Activated CD8-positive, alpha-beta memory T cell treated with anti-CD3 and anti-CD28 coated beads for 24 hours (primary cell): Measurements from ENCODE around the gene NEFH.
"Not testable (repeated sequence)": the region's sequence is repeated elsewhere in the genome, so short reads cannot be mapped to it uniquely, and the experiment has no call there.

Experiments
- DNase-seq: peaks from one replicate; pipeline ENCODE4 v3.0.0-alpha.2; 2020

The NEFH gene, protein sequence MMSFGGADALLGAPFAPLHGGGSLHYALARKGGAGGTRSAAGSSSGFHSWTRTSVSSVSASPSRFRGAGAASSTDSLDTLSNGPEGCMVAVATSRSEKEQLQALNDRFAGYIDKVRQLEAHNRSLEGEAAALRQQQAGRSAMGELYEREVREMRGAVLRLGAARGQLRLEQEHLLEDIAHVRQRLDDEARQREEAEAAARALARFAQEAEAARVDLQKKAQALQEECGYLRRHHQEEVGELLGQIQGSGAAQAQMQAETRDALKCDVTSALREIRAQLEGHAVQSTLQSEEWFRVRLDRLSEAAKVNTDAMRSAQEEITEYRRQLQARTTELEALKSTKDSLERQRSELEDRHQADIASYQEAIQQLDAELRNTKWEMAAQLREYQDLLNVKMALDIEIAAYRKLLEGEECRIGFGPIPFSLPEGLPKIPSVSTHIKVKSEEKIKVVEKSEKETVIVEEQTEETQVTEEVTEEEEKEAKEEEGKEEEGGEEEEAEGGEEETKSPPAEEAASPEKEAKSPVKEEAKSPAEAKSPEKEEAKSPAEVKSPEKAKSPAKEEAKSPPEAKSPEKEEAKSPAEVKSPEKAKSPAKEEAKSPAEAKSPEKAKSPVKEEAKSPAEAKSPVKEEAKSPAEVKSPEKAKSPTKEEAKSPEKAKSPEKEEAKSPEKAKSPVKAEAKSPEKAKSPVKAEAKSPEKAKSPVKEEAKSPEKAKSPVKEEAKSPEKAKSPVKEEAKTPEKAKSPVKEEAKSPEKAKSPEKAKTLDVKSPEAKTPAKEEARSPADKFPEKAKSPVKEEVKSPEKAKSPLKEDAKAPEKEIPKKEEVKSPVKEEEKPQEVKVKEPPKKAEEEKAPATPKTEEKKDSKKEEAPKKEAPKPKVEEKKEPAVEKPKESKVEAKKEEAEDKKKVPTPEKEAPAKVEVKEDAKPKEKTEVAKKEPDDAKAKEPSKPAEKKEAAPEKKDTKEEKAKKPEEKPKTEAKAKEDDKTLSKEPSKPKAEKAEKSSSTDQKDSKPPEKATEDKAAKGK

DNA sequence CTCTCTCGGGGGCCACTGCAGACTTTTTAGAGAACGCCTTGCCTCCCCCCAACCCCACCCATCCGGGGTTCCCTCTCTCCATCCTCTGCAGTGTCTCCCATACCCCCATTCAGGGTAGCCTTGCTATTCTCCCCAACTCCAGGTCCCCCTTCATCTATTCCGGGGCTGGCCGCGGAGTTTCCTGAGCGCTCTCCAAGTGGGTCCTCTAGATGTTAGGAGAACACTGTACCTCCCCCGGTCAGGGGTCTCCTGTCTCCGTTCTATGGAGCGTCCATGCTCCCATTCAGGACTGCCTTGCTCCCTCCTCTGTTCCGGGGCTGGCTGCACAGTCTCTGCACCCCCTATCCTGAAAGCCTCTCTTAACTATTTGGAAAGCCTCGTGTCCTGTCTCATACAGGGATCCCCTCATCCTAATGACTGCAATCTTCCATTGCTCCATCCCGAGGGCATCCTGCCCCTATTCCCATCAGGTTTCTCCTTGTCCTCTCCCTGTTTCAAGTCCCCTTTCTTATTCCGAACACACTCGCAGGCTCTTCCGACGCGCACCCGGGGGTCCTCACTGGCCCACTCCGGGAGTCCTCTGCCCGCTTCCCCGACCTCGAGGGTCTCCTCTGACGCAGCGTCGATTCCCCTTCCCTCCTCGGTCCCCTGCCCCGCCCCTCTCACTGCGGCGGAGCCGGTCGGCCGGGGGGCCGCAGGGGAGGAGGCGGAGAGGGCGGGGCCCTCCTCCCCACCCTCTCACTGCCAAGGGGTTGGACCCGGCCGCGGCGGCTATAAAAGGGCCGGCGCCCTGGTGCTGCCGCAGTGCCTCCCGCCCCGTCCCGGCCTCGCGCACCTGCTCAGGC is at the start of gene NEFH:
TSS of gene NEFH (plus strand) at position 802 of the 845 bp plus-strand sequence. CDS start 45 bp downstream, outside the sequence.
- DNase-seq = no peak

DNA sequence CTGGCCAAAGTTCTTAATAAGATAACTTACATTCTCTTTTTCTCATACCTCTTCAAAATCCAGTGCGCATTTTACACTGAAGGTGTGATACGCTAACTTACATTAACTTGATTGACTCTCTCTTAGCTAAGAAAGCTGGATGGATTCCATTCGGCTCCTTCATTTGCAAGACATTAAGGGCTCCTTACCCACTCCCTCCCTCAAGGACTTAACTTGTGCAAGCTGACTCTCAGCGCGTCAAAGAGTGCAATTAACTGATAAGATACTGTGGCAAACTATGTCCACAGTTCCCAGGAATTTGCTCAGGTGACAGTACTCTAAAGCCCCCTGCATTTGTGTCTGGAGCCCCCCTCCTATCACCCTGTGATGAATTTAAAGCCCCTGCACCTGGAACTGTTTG is 48.0 kb upstream of the NEFH start:
- DNase-seq = no peak

DNA sequence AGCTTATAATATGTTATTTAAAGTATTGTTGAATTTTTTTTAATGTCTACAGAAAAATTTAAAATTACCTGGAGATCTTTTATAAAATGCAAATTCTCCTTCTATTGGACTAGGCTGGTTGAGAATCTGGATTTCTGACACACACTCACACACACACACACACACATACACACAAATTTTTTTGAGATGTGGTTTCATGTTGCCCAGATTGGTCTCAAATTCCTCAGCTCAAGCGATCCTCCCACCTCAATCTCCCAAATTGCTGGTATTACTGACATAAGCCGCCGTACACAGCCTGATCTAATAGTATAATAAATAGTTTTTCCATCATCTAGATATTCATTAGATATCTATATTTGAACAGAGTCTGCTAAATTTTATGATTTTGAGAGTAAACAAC is 46.2 kb upstream of the NEFH start:
- DNase-seq = no peak

DNA sequence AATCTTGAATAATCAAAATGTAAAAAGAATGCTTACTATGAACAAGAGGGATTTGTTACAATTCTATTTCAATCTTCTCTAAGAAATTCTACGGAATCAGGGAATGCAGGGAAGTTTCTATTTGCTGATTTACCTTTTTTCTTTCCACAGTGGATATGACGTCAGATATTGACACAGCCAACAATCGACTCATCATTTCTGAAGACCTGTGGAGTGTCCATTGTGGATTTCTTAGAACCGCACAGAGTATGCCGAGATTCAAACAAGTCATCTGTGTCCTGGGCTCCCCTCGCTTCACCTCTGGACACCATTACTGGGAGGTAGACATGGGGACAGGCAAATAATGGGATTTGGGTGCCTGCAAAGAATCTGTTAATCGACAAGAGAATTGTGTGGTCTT is 45.7 kb upstream of the NEFH start:
- no peak for DNase-seq

DNA sequence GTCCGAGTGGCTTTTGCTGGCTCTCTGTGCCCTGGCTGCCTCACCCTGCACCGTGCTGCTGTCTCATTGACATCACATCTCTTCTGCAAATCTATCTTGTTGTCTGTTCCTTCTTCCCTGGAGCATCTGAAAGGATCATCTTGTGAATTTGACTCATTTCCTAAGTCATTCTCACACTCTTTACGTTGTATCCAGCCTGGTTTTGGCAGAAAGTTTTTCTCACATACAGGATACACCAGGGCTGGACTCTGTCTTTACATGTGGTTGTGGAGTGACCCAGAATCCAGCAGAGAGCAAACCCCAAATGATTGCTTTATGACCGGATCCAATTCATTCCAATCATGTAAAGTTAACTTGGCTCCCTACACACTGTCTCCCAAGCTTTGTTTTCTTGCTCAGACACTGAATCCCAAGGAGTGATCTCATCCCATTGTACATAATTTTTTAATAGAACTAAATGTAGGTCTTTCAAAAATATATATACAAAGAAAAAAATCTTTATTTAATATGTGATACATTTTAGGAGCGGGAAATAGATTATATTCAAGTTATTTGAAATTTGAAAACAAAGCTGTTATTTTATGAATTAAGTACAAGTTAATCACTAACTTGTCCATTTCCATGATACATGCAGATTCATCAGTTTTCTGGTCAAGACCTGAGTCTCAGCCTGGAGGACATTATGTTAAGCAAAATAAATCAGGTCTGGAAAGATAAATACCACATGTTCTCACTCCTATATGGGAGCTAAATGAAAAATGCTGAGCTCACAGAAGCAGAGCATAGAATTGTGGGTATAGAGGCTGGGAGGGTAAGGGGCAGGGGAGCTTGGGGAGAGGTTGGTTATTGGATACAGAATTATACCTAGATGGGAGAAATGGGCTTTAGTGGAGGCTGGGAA is 44.5 kb upstream of the NEFH start:
- DNase-seq = no peak

DNA sequence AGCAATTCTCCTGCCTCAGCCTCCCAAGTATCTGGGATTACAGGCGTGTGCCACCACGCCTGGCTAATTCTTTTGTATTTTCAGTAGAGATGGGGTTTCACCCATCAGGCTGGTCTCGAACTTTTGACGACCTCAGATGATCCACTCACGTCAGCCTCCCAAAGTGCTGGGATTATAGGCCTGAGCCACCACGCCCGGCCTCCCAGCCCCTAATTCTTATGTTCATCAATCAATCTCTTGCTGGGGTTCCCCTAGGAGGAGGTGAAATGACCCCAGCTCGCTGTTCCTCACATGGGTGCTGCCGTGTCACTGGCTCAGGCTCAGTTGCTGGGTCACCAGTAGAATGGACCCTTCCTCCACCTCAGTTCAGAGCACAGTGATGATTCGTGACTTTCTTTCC is 41.7 kb upstream of the NEFH start, which contains the start of gene RFPL1:
TSS of gene RFPL1 (plus strand) at position 301 of the 400 bp plus-strand sequence.
- not testable (repeated sequence) for DNase-seq

DNA sequence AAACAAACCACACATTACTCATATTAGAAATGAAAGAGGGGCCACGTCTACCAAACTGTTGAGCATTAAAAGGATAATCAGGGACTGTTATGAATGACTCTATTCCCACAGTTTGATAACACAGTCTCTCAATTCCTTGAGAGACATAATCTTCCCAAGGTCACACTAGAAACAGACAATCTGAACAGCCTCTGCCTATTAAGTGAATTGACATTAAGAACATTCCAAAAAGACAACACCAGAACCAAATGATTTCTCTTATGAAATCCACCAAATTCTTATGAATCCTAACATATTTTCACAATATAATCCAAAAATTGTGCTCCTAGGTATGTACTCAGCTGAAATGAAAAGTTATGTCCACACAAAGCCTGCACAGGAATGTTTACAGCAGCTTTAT is 37.0 kb upstream of the NEFH start:
- DNase-seq = no peak

DNA sequence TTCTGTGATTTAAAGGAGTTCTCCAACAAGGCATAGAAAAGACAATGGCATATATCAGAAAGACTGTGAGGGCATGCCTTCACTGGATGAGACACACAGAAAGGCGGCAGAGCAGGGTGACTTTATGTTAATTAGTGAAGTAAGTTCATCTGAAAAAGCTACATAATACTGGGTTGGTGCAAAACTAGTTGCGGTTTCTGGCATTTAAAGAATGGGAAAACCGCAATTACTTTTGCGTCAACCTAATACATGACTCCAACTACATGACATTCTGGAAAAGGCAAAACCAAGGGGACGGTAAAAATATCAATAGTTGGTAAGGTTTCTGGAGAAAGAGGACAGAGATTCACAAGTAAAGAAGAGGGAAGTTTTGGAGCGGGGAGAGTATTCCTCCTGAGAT is 36.6 kb upstream of the NEFH start:
- no peak for DNase-seq

DNA sequence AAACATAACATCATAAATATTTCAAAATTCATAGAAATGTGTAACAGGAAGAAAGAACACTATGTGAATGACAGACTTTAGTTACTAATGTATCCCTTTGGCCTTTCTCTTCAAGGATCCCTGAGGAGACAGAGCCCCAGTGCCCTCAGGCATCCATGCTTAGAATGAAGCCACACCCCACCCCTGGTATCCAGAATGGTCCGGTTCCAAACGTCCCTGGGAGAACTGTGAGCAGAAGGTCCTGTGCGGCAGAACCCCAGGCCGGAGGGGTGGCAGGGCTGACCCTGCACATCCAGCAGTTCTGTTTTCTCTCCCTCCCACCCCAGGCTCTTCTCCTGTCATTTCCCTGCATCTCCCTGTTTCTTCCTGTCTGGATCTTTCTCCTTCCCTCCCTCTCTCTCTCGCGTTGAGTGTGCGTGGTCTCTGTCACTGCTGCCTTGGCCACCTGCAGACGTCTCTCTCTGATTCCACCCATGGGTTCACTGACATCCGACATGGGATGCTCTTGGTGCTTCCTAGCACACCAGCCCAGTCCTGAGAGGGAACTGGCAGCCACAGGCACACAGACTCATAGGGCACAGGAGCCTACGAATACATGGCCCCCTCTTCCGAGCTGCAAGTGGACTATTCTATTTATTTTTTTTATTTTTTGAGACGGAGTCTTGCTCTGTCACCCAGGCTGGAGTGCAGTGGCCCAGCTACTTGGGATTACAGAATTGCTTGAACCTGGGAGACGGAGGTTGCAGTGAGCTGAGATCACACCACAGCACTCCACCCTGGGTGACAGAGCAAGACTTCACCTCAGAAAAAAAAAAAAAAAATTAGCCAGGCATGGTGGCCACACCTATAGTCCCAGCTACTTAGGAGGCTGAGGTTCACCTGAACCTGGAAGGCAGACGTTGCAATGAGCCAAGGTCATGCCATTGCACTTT is 35.9 kb upstream of the NEFH start:
- no peak for DNase-seq

DNA sequence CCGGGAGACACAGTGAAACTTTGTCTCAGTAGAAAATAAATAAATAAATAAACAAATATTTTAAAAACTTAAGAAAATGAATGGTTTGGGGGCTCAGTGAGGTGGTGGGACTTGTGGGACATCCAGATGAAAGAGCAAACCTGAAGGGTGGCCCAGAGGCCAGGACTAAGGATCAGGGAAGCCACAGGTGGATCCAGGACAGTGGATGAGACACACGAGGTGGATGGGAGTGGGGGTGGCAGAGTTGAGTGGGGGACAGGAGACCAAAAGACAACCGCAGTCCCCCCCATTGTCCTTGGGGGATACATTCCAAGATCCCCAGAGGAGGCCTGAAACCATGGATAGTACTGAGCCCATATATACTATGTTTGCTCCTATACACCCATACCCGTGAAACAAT is 34.5 kb upstream of the NEFH start:
- DNase-seq = no peak

DNA sequence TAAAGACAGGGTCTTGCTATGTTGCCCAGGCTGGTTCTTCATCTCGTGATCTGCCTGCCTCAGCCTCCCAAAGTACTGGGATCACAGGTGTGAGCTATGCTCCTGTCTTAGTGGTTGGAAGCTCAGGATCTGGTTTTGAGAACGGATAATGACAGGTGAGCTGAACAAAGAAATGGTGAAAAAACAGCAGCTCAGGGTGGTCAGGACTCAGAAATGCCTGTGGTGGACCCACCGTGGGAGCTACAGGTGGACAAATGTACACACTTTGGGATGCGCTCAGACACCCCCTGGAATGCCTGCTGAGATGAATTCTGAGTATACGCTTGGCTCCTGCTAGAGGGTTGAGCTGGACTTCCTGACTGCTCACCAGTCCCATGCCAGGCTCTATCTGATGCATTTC is 32.1 kb upstream of the NEFH start:
- DNase-seq = no peak

DNA sequence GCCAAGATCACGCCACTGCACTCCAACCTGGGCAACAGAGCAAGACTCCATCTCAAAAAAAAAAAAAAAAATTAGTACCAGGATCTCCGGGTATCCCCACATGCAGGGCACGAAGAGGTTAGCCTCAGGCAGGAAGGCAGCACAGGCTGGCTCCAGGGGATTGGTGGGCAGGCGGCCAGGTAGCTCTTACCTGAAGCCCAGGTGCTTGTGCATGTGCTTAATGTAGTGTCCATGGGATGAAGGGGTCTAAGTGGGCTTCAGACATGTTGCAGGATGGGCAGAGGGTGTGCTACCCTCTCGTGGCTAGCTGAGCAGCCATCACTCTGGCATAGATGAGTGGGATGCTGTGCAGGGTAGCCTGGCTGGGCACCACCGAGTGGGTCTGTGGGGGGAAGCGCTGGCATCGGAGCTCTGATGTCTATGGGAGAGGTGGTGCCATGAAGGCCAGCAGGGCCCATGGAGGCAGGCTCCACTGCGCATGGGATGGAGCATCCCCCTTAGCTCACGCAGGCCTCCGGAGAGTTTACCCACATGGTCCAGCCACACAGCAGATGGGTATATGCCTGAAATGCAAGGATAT is 30.6 kb upstream of the NEFH start:
- no peak for DNase-seq

DNA sequence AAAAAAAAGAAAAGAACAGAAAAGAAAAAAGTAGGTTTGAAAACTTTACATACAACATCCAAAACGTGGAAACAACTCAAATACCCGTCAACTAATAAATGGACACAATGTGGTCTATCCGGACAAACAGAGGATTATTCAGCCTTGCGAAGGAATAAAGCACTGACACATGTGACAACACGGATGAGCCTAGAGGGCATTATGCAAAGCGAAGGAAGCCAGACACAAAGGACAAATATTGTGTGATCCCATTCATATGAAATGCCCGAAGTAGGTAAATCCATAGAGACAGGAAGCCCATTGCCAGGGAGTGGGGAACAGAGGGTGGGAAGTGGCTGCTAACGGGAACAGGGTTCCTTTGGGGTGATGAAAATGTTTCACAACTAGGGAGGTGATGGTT is 29.8 kb upstream of the NEFH start:
- DNase-seq = no peak

DNA sequence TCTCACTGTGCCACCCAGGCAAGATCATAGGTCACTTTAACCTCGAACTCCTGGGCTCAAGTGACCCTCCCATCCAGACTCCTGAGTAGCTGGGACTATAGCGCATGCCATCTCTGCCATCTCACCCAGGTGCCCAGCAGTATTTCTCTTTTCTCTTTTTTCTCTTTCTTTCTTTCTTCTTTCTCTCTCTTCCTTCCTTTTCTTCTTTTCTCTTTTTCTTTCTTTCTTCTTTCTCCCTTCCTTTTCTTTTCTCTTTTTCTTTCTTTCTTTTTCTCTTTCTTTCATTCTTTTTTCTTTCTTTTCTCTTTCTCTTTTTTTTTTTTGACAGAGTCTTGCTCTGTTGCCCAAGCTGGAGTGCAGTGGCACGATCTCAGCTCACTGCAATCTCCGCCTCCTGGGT is 28.2 kb upstream of the NEFH start:
- DNase-seq = no peak

DNA sequence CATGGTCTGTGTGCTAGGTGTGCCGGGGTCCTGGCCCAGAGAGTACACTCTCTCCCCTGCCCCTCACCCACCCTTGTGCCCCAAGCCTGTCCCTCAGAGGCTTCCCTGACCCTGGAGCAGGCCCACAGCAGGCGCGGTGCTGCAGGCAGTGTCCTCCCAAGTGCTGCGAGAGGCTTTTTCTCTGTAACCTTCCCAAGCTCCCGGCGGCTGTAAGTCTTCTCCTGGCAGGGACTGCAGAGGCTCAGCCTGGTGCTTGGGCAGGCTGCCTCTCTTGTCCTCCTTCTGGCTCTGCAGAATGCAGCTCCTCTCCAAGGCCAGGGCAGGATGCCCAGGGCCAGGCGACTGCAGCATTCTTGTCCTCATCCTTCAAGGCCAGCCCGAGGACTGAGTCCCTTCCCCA is 25.7 kb upstream of the NEFH start:
- DNase-seq = no peak

DNA sequence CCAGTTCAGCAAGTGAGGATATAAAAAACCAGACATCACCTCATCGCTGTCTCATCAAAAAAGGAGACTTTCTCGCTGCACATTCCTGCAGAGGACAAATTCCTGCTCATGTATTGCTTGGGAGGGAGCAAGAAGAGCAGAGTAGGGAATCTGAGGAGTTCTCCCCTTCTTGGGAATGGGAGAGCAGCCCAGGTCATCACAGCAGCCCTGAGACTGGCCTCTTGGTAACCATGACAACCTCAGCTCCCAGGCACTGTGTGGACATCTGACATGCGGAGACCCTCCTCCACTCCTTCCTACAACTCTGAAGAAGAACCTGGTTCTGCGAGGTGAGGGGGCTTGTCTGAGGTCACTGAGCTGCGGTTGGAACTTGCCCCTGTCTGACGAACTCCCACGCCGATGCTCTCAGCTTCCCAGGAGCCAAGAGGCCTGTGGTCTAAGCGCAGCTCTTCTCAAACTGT is 23.8 kb upstream of the NEFH start:
- no peak for DNase-seq

DNA sequence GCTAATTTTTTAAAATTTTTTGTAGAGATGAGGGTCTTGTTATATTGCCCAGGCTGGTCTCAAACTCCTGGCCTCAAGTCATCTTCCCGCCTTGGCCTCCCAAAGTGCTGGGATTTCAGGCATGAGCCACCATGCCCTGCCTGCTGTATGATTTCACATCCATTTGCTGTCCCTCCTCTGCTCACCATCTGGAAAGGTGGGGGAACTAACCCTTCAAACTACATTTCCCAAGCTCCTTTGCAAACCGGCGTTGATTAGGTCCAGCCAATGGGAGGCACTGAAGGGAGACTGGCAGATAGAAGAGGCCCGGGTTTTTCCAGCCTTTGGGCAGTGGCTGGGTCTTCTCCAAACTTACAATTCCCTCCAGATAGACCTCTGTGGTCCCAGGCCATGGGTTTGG is 22.3 kb upstream of the NEFH start:
- no peak for DNase-seq

DNA sequence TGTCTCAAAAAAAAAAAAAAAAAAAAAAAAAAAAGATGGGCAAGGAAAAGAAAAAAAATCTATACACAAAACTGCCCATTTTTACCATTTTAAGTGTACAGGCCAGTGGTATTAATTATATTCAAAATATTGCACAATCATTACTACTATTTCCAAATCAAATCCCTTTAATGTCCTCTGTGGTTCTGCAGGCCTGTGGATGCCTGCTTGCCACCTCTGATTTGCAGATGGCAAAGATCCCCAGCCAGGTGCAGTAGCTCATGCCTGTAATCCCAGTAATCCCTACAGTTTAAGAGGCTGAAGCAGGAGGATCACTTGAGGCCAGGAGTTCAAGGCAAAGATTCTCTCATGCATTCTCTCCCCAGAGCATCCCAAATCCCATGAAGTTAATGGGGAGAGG is 21.5 kb upstream of the NEFH start:
- no peak for DNase-seq

DNA sequence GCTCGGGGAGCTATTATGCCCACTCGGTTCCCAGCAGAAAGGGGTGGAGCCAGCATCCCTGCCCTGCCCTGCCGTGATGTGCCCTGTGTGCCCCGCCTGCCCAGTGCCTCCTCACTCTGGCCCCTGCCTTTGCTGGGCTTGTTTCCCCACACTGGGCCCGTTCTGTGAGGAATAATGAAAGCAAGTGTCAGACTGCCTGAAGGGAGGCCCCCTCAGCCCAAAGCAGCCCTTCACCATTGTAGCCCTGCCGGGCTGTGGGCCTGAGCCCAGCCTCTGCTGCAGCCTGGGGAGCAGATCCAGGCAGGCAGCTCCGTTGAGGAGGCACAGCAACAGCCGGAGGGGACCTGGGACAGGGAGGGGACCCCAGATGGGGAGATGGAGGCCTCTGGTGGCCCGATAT is 20.2 kb upstream of the NEFH start:
- no peak for DNase-seq

DNA sequence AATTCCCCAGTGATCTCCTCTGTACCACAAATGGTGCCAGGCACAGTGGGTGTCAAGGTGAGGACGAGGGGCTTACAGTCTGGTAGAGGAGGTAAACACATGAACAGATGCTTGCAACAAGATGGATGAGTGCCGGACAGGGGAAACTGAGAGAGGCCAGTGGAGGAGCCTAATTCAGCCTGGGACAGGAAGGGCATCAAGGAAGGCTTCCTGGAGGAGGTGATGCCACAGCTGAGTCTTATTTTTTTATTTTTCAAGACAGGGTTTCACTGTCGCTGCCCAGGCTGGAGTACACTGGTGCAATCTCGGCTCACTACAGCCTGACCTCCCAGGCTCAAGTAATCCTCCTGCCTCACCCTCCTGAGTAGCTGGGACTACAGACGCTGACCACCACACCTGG is 18.8 kb upstream of the NEFH start:
- DNase-seq = no peak
